ENCODE results near the gene NRP1.

The NRP1 gene

DNA sequence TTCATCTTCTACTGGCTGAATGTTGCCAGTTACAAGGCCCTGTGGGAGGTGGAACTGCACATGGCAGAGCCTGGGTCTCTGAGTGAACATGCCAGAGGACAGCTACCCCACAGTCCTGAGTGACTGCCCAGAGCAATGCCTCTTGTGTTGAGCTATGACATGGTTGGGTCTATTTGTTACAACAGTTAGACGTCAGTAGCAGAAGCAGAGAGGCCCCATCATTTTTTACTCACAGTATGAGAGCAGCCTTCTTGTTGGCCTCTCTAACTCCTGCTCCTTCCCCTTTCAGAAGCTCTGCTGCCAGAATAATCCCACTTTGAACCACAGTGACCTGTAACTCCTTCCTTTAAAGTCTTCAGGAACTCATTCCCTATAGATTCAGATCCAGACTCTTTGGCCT, 30.8 kb upstream of the NRP1 start:
- TF ChIP-seq RAD21 (IDR thresholded peaks at IDR 0.05; ENCODE audit: low read depth) (no peak), FOXM1 (IDR thresholded peaks at IDR 0.05; ENCODE audit: borderline replicate concordance, low read depth) (no peak), TAF1 (IDR thresholded peaks at IDR 0.05; ENCODE audit: low read depth) (no peak), ZBTB7A (IDR thresholded peaks at IDR 0.05; ENCODE audit: low read depth) (no peak), EGR1 (IDR thresholded peaks at IDR 0.05) (no peak)
- TF ChIP-seq, protein P1, sequence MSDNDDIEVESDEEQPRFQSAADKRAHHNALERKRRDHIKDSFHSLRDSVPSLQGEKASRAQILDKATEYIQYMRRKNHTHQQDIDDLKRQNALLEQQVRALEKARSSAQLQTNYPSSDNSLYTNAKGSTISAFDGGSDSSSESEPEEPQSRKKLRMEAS (IDR thresholded peaks at IDR 0.05), result no peak

GRCh38 chr10:33363106-33363505, 28.6 kb upstream of the NRP1 start:
- TF ChIP-seq TCF12 (IDR thresholded peaks at IDR 0.05; ENCODE audit: low read depth) (no peak), TAF1 (IDR thresholded peaks at IDR 0.05; ENCODE audit: low read depth) (no peak), YY1 (IDR thresholded peaks at IDR 0.05; ENCODE audit: low read depth) (no peak), ZBTB7A (IDR thresholded peaks at IDR 0.05; ENCODE audit: low read depth) (no peak), EGR1 (IDR thresholded peaks at IDR 0.05) (no peak), EP300 (IDR thresholded peaks at IDR 0.05; ENCODE audit: borderline replicate concordance) (no peak), TEAD4 (IDR thresholded peaks at IDR 0.05) (no peak), CREB1 (IDR thresholded peaks at IDR 0.05; ENCODE audit: low read depth) (no peak), RAD21 (IDR thresholded peaks at IDR 0.05; ENCODE audit: low read depth) (no peak), FOXM1 (IDR thresholded peaks at IDR 0.05; ENCODE audit: borderline replicate concordance, low read depth) (no peak), CEBPB (IDR thresholded peaks at IDR 0.05) (no peak), NFIC (IDR thresholded peaks at IDR 0.05) (no peak)
- TF ChIP-seq, protein P1 (IDR thresholded peaks at IDR 0.05), result no peak
- TF ChIP-seq, protein P2, sequence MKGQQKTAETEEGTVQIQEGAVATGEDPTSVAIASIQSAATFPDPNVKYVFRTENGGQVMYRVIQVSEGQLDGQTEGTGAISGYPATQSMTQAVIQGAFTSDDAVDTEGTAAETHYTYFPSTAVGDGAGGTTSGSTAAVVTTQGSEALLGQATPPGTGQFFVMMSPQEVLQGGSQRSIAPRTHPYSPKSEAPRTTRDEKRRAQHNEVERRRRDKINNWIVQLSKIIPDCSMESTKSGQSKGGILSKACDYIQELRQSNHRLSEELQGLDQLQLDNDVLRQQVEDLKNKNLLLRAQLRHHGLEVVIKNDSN (IDR thresholded peaks at IDR 0.05), result no peak
- TF ChIP-seq, protein P3, sequence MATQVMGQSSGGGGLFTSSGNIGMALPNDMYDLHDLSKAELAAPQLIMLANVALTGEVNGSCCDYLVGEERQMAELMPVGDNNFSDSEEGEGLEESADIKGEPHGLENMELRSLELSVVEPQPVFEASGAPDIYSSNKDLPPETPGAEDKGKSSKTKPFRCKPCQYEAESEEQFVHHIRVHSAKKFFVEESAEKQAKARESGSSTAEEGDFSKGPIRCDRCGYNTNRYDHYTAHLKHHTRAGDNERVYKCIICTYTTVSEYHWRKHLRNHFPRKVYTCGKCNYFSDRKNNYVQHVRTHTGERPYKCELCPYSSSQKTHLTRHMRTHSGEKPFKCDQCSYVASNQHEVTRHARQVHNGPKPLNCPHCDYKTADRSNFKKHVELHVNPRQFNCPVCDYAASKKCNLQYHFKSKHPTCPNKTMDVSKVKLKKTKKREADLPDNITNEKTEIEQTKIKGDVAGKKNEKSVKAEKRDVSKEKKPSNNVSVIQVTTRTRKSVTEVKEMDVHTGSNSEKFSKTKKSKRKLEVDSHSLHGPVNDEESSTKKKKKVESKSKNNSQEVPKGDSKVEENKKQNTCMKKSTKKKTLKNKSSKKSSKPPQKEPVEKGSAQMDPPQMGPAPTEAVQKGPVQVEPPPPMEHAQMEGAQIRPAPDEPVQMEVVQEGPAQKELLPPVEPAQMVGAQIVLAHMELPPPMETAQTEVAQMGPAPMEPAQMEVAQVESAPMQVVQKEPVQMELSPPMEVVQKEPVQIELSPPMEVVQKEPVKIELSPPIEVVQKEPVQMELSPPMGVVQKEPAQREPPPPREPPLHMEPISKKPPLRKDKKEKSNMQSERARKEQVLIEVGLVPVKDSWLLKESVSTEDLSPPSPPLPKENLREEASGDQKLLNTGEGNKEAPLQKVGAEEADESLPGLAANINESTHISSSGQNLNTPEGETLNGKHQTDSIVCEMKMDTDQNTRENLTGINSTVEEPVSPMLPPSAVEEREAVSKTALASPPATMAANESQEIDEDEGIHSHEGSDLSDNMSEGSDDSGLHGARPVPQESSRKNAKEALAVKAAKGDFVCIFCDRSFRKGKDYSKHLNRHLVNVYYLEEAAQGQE (IDR thresholded peaks at IDR 0.05; ENCODE audit: low read depth), result no peak

DNA sequence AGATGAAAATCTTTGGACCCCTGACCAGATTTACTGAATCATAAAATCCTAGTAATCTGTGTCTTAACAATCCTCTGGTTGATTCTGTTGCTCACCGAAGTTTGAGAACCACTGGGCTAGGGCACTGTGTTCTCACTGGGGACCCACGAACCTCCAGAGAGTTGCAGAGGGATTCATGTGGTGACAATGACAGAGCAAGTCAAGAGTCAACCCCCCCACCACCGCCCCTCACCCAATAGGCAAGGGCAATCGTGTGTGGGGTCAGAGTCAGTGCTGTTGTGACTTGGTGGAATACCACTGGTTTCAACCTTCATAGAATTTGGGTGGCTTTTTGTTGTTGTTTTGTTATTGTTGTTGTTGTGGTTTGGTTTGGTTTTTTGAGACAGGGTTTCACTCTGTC, 23.5 kb upstream of the NRP1 start:
- no peak for TF ChIP-seq TAF1 (IDR thresholded peaks at IDR 0.05; ENCODE audit: low read depth)
- no peak for TF ChIP-seq EP300 (IDR thresholded peaks at IDR 0.05; ENCODE audit: borderline replicate concordance)
- no peak for TF ChIP-seq TCF12 (IDR thresholded peaks at IDR 0.05; ENCODE audit: low read depth)
- TF ChIP-seq CREB1 (IDR thresholded peaks at IDR 0.05; ENCODE audit: low read depth), result no peak
- TF ChIP-seq TEAD4 (IDR thresholded peaks at IDR 0.05), result no peak
- TF ChIP-seq NFIC (IDR thresholded peaks at IDR 0.05), result no peak
- TF ChIP-seq EGR1 (IDR thresholded peaks at IDR 0.05), result no peak
- no peak for TF ChIP-seq YY1 (IDR thresholded peaks at IDR 0.05; ENCODE audit: low read depth)
- TF ChIP-seq RAD21 (IDR thresholded peaks at IDR 0.05; ENCODE audit: low read depth), result no peak
- TF ChIP-seq, protein P2 (IDR thresholded peaks at IDR 0.05), result no peak
- TF ChIP-seq FOXM1 (IDR thresholded peaks at IDR 0.05; ENCODE audit: borderline replicate concordance, low read depth), result no peak

GRCh38 chr10:33355274-33355673, 20.8 kb upstream of the NRP1 start:
- TF ChIP-seq RAD21 (IDR thresholded peaks at IDR 0.05; ENCODE audit: low read depth), result no peak
- no peak for TF ChIP-seq TEAD4 (IDR thresholded peaks at IDR 0.05)
- TF ChIP-seq TAF1 (IDR thresholded peaks at IDR 0.05; ENCODE audit: low read depth), result no peak
- TF ChIP-seq CEBPB (IDR thresholded peaks at IDR 0.05), result no peak
- TF ChIP-seq, protein P2 (IDR thresholded peaks at IDR 0.05), result no peak
- TF ChIP-seq ZBTB7A (IDR thresholded peaks at IDR 0.05; ENCODE audit: low read depth), result no peak
- no peak for TF ChIP-seq YY1 (IDR thresholded peaks at IDR 0.05; ENCODE audit: low read depth)
- TF ChIP-seq NFIC (IDR thresholded peaks at IDR 0.05), result no peak
- TF ChIP-seq, protein P1 (IDR thresholded peaks at IDR 0.05), result no peak
- no peak for TF ChIP-seq CREB1 (IDR thresholded peaks at IDR 0.05; ENCODE audit: low read depth)
- no peak for TF ChIP-seq FOXM1 (IDR thresholded peaks at IDR 0.05; ENCODE audit: borderline replicate concordance, low read depth)
- no peak for TF ChIP-seq TCF12 (IDR thresholded peaks at IDR 0.05; ENCODE audit: low read depth)
- no peak for TF ChIP-seq EGR1 (IDR thresholded peaks at IDR 0.05)
- no peak for TF ChIP-seq EP300 (IDR thresholded peaks at IDR 0.05; ENCODE audit: borderline replicate concordance)

GRCh38 chr10:33353853-33354252, 19.4 kb upstream of the NRP1 start:
- TF ChIP-seq FOXM1 (IDR thresholded peaks at IDR 0.05; ENCODE audit: borderline replicate concordance, low read depth) (no peak), NFIC (IDR thresholded peaks at IDR 0.05) (no peak)

DNA sequence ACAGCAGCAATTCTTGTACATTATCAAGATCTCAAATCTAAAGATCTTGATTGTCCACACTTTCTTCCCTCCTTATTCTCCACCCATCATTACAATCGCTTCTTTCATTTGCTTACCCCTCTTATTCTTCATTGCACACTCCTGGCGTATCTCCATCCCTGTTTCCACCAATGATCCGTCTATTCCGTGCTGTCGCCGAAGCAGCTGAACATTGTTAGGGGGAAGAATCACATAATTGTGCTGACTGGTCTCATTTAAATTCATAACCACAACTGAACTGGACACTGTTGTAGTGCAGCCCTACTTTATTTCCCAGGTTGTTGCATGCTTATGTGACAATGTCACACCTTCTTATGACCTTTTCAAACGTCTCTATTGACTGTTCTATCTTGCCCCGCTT, 18.9 kb upstream of the NRP1 start:
- TF ChIP-seq NFIC (IDR thresholded peaks at IDR 0.05), result no peak
- no peak for TF ChIP-seq CEBPB (IDR thresholded peaks at IDR 0.05)
- TF ChIP-seq, protein P3 (IDR thresholded peaks at IDR 0.05; ENCODE audit: low read depth), result no peak
- no peak for TF ChIP-seq TCF12 (IDR thresholded peaks at IDR 0.05; ENCODE audit: low read depth)
- TF ChIP-seq, protein P2 (IDR thresholded peaks at IDR 0.05), result no peak
- no peak for TF ChIP-seq CREB1 (IDR thresholded peaks at IDR 0.05; ENCODE audit: low read depth)
- no peak for TF ChIP-seq EP300 (IDR thresholded peaks at IDR 0.05; ENCODE audit: borderline replicate concordance)
- TF ChIP-seq RAD21 (IDR thresholded peaks at IDR 0.05; ENCODE audit: low read depth), result no peak
- no peak for TF ChIP-seq FOXM1 (IDR thresholded peaks at IDR 0.05; ENCODE audit: borderline replicate concordance, low read depth)
- TF ChIP-seq, protein P1 (IDR thresholded peaks at IDR 0.05), result no peak
- TF ChIP-seq YY1 (IDR thresholded peaks at IDR 0.05; ENCODE audit: low read depth), result no peak
